Thyroid gland (tissue), 4 donors: ENCODE data around the gene CCDC7.

Source experiments
- POLR2A ChIP-seq, 2 donors: fragments of 450-650 bp; IDR thresholded peaks; one replicate each; pipeline ENCODE4 v1.6.1; 2017; ENCODE audit warnings: antibody characterized with exemption in 2 of 2, mild to moderate bottlenecking in 2 of 2, moderate library complexity in 1 of 2
- TF ChIP-seq, protein P1 (sequence below), 6 experiments: fragments of 200-600 bp in 3 of 6; fragments of 450-650 bp in 3 of 6; sonication (generic) in 3 of 6; IDR thresholded peaks; one replicate each; pipeline ENCODE4 v1.5.1; 2016 to 2019; ENCODE audit warnings: antibody characterized with exemption in 6 of 6, mild to moderate bottlenecking in 2 of 6, inconsistent platforms in 1 of 6, moderate library complexity in 1 of 6

DNA sequence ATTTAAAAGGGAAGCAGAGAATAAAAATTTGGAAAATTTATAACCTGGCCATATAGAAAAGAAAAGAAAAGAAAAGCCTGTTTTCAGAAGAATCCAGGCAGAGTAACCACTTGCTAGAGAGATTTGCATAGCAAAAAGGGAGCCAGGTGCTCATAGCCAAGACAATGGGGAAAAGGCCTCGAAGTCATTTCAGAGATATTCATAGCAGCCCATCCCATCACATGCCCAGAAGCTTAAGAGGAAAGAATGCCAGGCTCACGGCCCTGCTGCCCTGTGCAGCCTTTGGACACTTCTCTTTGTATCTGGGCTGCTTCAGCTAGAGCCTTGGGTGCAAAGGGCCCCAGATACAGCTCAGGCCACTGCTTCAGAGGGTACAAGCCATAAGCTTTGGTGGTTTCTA, 159.8 kb downstream of the CCDC7 start:
- TF ChIP-seq, protein P1, sequence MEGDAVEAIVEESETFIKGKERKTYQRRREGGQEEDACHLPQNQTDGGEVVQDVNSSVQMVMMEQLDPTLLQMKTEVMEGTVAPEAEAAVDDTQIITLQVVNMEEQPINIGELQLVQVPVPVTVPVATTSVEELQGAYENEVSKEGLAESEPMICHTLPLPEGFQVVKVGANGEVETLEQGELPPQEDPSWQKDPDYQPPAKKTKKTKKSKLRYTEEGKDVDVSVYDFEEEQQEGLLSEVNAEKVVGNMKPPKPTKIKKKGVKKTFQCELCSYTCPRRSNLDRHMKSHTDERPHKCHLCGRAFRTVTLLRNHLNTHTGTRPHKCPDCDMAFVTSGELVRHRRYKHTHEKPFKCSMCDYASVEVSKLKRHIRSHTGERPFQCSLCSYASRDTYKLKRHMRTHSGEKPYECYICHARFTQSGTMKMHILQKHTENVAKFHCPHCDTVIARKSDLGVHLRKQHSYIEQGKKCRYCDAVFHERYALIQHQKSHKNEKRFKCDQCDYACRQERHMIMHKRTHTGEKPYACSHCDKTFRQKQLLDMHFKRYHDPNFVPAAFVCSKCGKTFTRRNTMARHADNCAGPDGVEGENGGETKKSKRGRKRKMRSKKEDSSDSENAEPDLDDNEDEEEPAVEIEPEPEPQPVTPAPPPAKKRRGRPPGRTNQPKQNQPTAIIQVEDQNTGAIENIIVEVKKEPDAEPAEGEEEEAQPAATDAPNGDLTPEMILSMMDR (IDR thresholded peaks at IDR 0.05), result no peak
- TF ChIP-seq POLR2A (IDR thresholded peaks at IDR 0.05), result no peak
